ENCODE results near the gene MLH3.

The MLH3 gene

DNA sequence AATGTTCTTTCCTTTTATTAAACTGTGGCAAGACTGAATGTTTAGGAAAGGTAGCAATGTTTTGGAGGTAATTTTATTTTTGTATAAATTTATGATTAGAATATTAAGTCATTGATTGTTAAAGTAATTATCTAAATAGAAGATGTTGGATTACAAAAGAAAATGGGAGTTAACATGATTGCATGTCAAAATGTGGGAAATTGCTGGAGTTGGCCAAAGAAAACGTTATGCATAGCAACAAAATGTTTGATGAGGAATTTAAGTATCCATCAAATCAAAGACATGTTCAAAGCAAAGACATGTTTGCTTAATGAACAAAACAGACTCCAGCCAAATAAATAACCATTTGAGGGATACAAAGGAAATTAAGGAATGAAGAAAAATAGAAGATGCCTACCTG lies 3.2 kb upstream of the MLH3 start:
- H3K36me3 ChIP-seq (replicated peaks in 1 of 2; ENCODE audit: control insufficient read depth in 2 of 2, insufficient read depth in 2 of 2, low read length in 2 of 2) = peaks cover 0 to 52% of the 10 kb centered on the region in 2 donors
- no peak overlapping the region for H2BK5ac ChIP-seq (ENCODE audit: low read length)
- H2BK15ac ChIP-seq (ENCODE audit: low read length) = no peak overlapping the region
- no peaks in the 10 kb centered on the region for H3K79me1 ChIP-seq (ENCODE audit: low read depth, low read length)
- H2BK120ac ChIP-seq (ENCODE audit: low read depth, low read length) = no peak overlapping the region
- peaks cover 0 to 22% of the 10 kb centered on the region in 2 donors for H3K9me3 ChIP-seq (replicated peaks in 1 of 2; ENCODE audit: control insufficient read depth in 2 of 2, insufficient read depth in 1 of 2, low read depth in 1 of 2, low read length in 2 of 2)
- H2AK5ac ChIP-seq (ENCODE audit: low read depth, low read length) = no peak overlapping the region
- no peak overlapping the region for H3K18ac ChIP-seq (ENCODE audit: low read length)
- DNase-seq (ENCODE audit: low spot score) = no peak
- H3K4me3 ChIP-seq (ENCODE audit: low read length in 2 of 2) = no peak overlapping the region
- no peak overlapping the region for H3K9ac ChIP-seq (ENCODE audit: low read depth, low read length, poor library complexity)
- no peak overlapping the region for H2BK12ac ChIP-seq (ENCODE audit: low read length)
- no CpG with 5 or more reads among the region's 1 CpG for WGBS, 2 donors (ENCODE audit: extremely low coverage in 2 of 2, insufficient read length in 2 of 2, insufficient replicate concordance in 1 of 2)
- no peak overlapping the region for H3K23ac ChIP-seq (ENCODE audit: low read depth, low read length, poor library complexity)
- H3K27me3 ChIP-seq (ENCODE audit: control insufficient read depth in 3 of 3, insufficient read depth in 3 of 3, low read depth in 1 of 3, low read length in 3 of 3) = no peaks in the 10 kb centered on the region
- H3K14ac ChIP-seq (ENCODE audit: low read length) = no peak overlapping the region
- no peak overlapping the region for H4K91ac ChIP-seq (ENCODE audit: low read depth, low read length, poor library complexity)
- no peak overlapping the region for H4K8ac ChIP-seq (ENCODE audit: low read depth, low read length)
- no peak overlapping the region for H3K4ac ChIP-seq (ENCODE audit: low read length)
- H3K27ac ChIP-seq (replicated peaks; ENCODE audit: low read length) = no peak overlapping the region
- no peak overlapping the region for H3K4me2 ChIP-seq (ENCODE audit: insufficient read depth, low read length, poor library complexity, severe bottlenecking)
- no peak overlapping the region for H2AFZ ChIP-seq (ENCODE audit: low read length)
- H3K4me1 ChIP-seq (ENCODE audit: control insufficient read depth in 2 of 2, insufficient read depth in 1 of 2, low read depth in 1 of 2, low read length in 2 of 2) = no peaks in the 10 kb centered on the region

DNA sequence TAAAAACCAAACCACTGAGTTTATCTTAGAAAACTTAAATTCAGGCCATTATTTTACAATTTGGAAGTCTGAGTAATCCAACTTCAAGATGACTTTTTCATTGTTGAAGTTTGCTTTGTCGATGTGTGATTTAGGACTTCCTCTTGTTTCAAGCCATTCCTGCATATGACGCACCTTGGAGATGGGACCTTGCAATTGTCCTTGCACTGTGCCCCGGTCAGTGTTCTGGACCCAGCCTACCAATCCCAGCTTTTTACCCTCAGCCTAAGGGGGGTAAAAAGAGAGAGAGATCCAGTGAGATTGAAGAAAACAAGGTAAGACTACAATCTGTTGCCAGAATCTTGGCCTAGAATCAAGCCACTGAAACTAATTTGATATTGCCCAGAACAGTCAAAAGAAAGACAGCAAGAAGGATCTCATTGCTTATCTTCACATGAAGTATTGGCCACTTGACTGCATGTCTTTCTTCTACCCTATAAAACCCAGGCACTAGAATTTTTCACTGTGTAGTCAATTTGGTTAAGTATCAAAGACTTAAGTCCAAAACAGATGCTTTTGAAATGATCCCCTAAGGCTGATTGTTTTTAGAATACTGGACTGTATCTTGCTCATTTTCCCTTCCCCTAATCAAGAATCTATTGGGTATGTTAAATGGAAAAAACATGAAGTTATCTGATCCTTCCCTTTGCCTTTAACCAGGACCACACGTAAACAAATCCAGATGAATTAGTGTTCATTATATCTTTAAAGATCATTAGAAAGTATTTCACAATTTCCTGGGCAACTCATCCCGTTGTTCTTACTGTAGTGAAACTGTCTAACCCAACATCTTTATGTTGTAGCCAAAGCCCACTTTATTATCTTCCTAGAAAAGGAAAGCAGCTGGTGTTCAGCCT lies 2.4 kb upstream of the MLH3 start:
- Histone ChIP-seq H3K4me1 (ENCODE audit: control insufficient read depth in 2 of 2, insufficient read depth in 1 of 2, low read depth in 1 of 2, low read length in 2 of 2) (no peaks in the 10 kb centered on the region), H4K91ac (ENCODE audit: low read depth, low read length, poor library complexity) (no peak overlapping the region), H3K23ac (ENCODE audit: low read depth, low read length, poor library complexity) (no peak overlapping the region), H3K9me3 (replicated peaks in 1 of 2; ENCODE audit: control insufficient read depth in 2 of 2, insufficient read depth in 1 of 2, low read depth in 1 of 2, low read length in 2 of 2) (peaks cover 0 to 18% of the 10 kb centered on the region in 2 donors), H3K4ac (ENCODE audit: low read length) (no peak overlapping the region), H3K9ac (ENCODE audit: low read depth, low read length, poor library complexity) (no peak overlapping the region), H2BK15ac (ENCODE audit: low read length) (no peak overlapping the region), H2BK12ac (ENCODE audit: low read length) (no peak overlapping the region), H2AK5ac (ENCODE audit: low read depth, low read length) (no peak overlapping the region), H2BK120ac (ENCODE audit: low read depth, low read length) (no peak overlapping the region), H3K4me2 (ENCODE audit: insufficient read depth, low read length, poor library complexity, severe bottlenecking) (no peak overlapping the region), H3K79me1 (ENCODE audit: low read depth, low read length) (no peaks in the 10 kb centered on the region), H2AFZ (ENCODE audit: low read length) (no peak overlapping the region), H3K14ac (ENCODE audit: low read length) (no peak overlapping the region), H3K4me3 (ENCODE audit: low read length in 2 of 2) (no peak overlapping the region), H3K18ac (ENCODE audit: low read length) (no peak overlapping the region), H3K36me3 (replicated peaks in 1 of 2; ENCODE audit: control insufficient read depth in 2 of 2, insufficient read depth in 2 of 2, low read length in 2 of 2) (peaks cover 0 to 46% of the 10 kb centered on the region in 2 donors), H3K27ac (replicated peaks; ENCODE audit: low read length) (no peak overlapping the region), H2BK5ac (ENCODE audit: low read length) (no peak overlapping the region), H3K27me3 (ENCODE audit: control insufficient read depth in 3 of 3, insufficient read depth in 3 of 3, low read depth in 1 of 3, low read length in 3 of 3) (no peaks in the 10 kb centered on the region), H4K8ac (ENCODE audit: low read depth, low read length) (no peak overlapping the region)
- DNase-seq (ENCODE audit: low spot score) = no peak
- WGBS, 2 donors (ENCODE audit: extremely low coverage in 2 of 2, insufficient read length in 2 of 2, insufficient replicate concordance in 1 of 2) = no CpG with 5 or more reads among the region's 5 CpGs

DNA sequence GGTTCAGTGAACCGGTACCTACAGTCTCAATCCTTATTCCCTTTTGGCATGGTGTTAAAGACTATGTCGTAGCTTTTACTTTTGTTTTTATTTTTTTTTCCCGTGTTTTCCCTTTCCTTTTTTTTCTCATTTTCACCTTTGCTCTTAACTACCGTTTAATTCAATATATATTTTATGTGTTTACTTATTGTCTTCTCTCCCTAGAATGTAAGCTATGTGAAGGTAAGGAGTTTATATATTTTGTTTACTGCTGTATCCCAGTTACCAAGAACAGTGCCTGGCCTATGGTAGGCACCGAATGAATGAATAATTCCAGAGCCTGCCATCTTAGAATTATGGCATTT lies 261 bp upstream of the MLH3 start:
- H2BK15ac ChIP-seq (ENCODE audit: low read length) = no peak overlapping the region
- H3K18ac ChIP-seq (ENCODE audit: low read length) = no peak overlapping the region
- H3K79me1 ChIP-seq (ENCODE audit: low read depth, low read length) = no peaks in the 10 kb centered on the region
- no peak overlapping the region for H2AFZ ChIP-seq (ENCODE audit: low read length)
- no peak for DNase-seq (ENCODE audit: low spot score)
- no peak overlapping the region for H4K8ac ChIP-seq (ENCODE audit: low read depth, low read length)
- H3K14ac ChIP-seq (ENCODE audit: low read length) = no peak overlapping the region
- H3K9me3 ChIP-seq (replicated peaks in 1 of 2; ENCODE audit: control insufficient read depth in 2 of 2, insufficient read depth in 1 of 2, low read depth in 1 of 2, low read length in 2 of 2) = peaks cover 0 to 8% of the 10 kb centered on the region in 2 donors
- no peak overlapping the region for H3K4me2 ChIP-seq (ENCODE audit: insufficient read depth, low read length, poor library complexity, severe bottlenecking)
- no peaks in the 10 kb centered on the region for H3K4me1 ChIP-seq (ENCODE audit: control insufficient read depth in 2 of 2, insufficient read depth in 1 of 2, low read depth in 1 of 2, low read length in 2 of 2)
- H3K27ac ChIP-seq (replicated peaks; ENCODE audit: low read length) = no peak overlapping the region
- H3K27me3 ChIP-seq (ENCODE audit: control insufficient read depth in 3 of 3, insufficient read depth in 3 of 3, low read depth in 1 of 3, low read length in 3 of 3) = no peaks in the 10 kb centered on the region
- peaks cover 0 to 39% of the 10 kb centered on the region in 2 donors for H3K36me3 ChIP-seq (replicated peaks in 1 of 2; ENCODE audit: control insufficient read depth in 2 of 2, insufficient read depth in 2 of 2, low read length in 2 of 2)
- no peak overlapping the region for H2BK120ac ChIP-seq (ENCODE audit: low read depth, low read length)
- H2BK5ac ChIP-seq (ENCODE audit: low read length) = no peak overlapping the region
- H2AK5ac ChIP-seq (ENCODE audit: low read depth, low read length) = no peak overlapping the region
- no peak overlapping the region for H2BK12ac ChIP-seq (ENCODE audit: low read length)
- peak overlapping the region in 1 of 2 donors; percentile 45 for H3K4me3 ChIP-seq (ENCODE audit: low read length in 2 of 2)
- peak overlapping the region; percentile 80 for H3K23ac ChIP-seq (ENCODE audit: low read depth, low read length, poor library complexity)
- WGBS, 2 donors (ENCODE audit: extremely low coverage in 2 of 2, insufficient read length in 2 of 2, insufficient replicate concordance in 1 of 2) = no CpG with 5 or more reads among the region's 5 CpGs
- H3K4ac ChIP-seq (ENCODE audit: low read length) = no peak overlapping the region
- H3K9ac ChIP-seq (ENCODE audit: low read depth, low read length, poor library complexity) = no peak overlapping the region
- no peak overlapping the region for H4K91ac ChIP-seq (ENCODE audit: low read depth, low read length, poor library complexity)

DNA sequence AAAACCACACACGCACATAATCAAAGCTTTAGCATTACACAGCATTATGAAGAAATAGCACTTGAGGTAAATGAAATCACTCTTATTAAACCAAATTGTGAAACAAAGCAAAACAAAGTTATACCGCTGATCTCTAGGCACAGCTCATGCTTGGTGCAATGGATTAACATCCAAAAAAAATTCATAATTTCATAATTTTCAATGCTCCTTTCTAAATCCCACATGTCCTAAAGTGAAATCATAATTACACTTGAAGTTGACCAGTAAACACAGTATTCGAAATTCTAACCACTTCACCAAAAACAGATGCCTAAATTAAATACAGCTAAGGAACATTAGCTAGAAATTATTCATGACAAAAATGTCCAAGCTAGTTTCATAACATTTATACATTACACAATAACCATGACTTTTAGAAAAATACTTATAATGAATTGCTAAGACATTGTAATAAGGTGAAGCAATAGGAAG lies 1.5 kb downstream of the MLH3 start:
- no peak overlapping the region for H2BK12ac ChIP-seq (ENCODE audit: low read length)
- no peak overlapping the region for H3K4me3 ChIP-seq (ENCODE audit: low read length in 2 of 2)
- H3K79me1 ChIP-seq (ENCODE audit: low read depth, low read length) = no peaks in the 10 kb centered on the region
- no peak overlapping the region for H3K4me2 ChIP-seq (ENCODE audit: insufficient read depth, low read length, poor library complexity, severe bottlenecking)
- H3K9me3 ChIP-seq (replicated peaks in 1 of 2; ENCODE audit: control insufficient read depth in 2 of 2, insufficient read depth in 1 of 2, low read depth in 1 of 2, low read length in 2 of 2) = peaks cover 0 to 3% of the 10 kb centered on the region in 2 donors
- H2BK120ac ChIP-seq (ENCODE audit: low read depth, low read length) = no peak overlapping the region
- H3K4me1 ChIP-seq (ENCODE audit: control insufficient read depth in 2 of 2, insufficient read depth in 1 of 2, low read depth in 1 of 2, low read length in 2 of 2) = no peaks in the 10 kb centered on the region
- H3K23ac ChIP-seq (ENCODE audit: low read depth, low read length, poor library complexity) = no peak overlapping the region
- no peak overlapping the region for H2BK5ac ChIP-seq (ENCODE audit: low read length)
- no peak overlapping the region for H2BK15ac ChIP-seq (ENCODE audit: low read length)
- no peak overlapping the region for H3K27ac ChIP-seq (replicated peaks; ENCODE audit: low read length)
- H3K36me3 ChIP-seq (replicated peaks in 1 of 2; ENCODE audit: control insufficient read depth in 2 of 2, insufficient read depth in 2 of 2, low read length in 2 of 2) = peaks cover 0 to 25% of the 10 kb centered on the region in 2 donors
- H2AFZ ChIP-seq (ENCODE audit: low read length) = no peak overlapping the region
- no peak for DNase-seq (ENCODE audit: low spot score)
- H4K8ac ChIP-seq (ENCODE audit: low read depth, low read length) = no peak overlapping the region
- no peak overlapping the region for H2AK5ac ChIP-seq (ENCODE audit: low read depth, low read length)
- H3K18ac ChIP-seq (ENCODE audit: low read length) = no peak overlapping the region
- H3K27me3 ChIP-seq (ENCODE audit: control insufficient read depth in 3 of 3, insufficient read depth in 3 of 3, low read depth in 1 of 3, low read length in 3 of 3) = no peaks in the 10 kb centered on the region
- H3K14ac ChIP-seq (ENCODE audit: low read length) = no peak overlapping the region
- no CpG with 5 or more reads among the region's 3 CpGs for WGBS, 2 donors (ENCODE audit: extremely low coverage in 2 of 2, insufficient read length in 2 of 2, insufficient replicate concordance in 1 of 2)
- H3K4ac ChIP-seq (ENCODE audit: low read length) = no peak overlapping the region
- H4K91ac ChIP-seq (ENCODE audit: low read depth, low read length, poor library complexity) = no peak overlapping the region
- no peak overlapping the region for H3K9ac ChIP-seq (ENCODE audit: low read depth, low read length, poor library complexity)

Data from neuronal stem cell (in vitro differentiated cells).